K562 (cell line): ENCODE data around the gene ZNF622. TPM values are rescaled to one million over a fixed set of nuclear protein-coding genes. Genes with fewer than 3 reads are reported as not detected.

Source experiments
- FOXJ2 ChIP-seq: fragments of 200-800 bp; sonication (Bioruptor generic); IDR thresholded peaks from 2 replicates; pipeline ENCODE4 v1.6.1; 2016; ENCODE audit warnings: missing genetic modification characterization, missing compliant biosample characterization
- ILK ChIP-seq: fragments of 450-650 bp; IDR thresholded peaks from 2 replicates; pipeline ENCODE4 v1.6.1; 2016; ENCODE audit warnings: missing genetic modification characterization, low read depth, mild to moderate bottlenecking, missing compliant biosample characterization, moderate library complexity, borderline replicate concordance
- IRF9 ChIP-seq: fragments of 450-650 bp; IDR thresholded peaks from 2 replicates; pipeline ENCODE4 v1.6.1; 2016; ENCODE audit warnings: missing biosample characterization, missing genetic modification characterization
- KDM4B ChIP-seq, 2 experiments: fragments of 450-650 bp in 1 of 2; sonication (generic) in 1 of 2; IDR thresholded peaks; 2 replicates each; pipeline ENCODE4 v1.6.1; 2016 to 2017; ENCODE audit warnings: borderline replicate concordance in 2 of 2, antibody characterized with exemption in 1 of 2, low read depth in 1 of 2, mild to moderate bottlenecking in 1 of 2
- NCOA2 ChIP-seq, 2 experiments: fragments of 450-650 bp; IDR thresholded peaks; 2 replicates each; pipeline ENCODE4 v1.6.1; 2018; ENCODE audit warnings: mild to moderate bottlenecking in 2 of 2, moderate library complexity in 1 of 2; ENCODE audit not compliant: partially characterized antibody in 2 of 2
- NR2F6 ChIP-seq: fragments of 450-650 bp; formaldehyde crosslinking; IDR thresholded peaks from 2 replicates; pipeline ENCODE4 v1.4.0; 2020; ENCODE audit warnings: mild to moderate bottlenecking
- NR4A1 ChIP-seq, 2 experiments: fragments of 250-450 bp in 1 of 2; fragments of 450-650 bp in 1 of 2; sonication (Bioruptor Pico) in 1 of 2; IDR thresholded peaks; 2 replicates each; pipeline versions ENCODE4 v1.4.0 to v1.6.1; 2016 to 2020; ENCODE audit warnings: mild to moderate bottlenecking in 2 of 2, missing compliant biosample characterization in 1 of 2, missing genetic modification characterization in 1 of 2, moderate library complexity in 1 of 2
- POLR2G ChIP-seq: fragments of 200-400 bp; formaldehyde crosslinking; IDR thresholded peaks from 2 replicates; pipeline ENCODE4 v1.6.1; 2017; ENCODE audit warnings: low read depth, mild to moderate bottlenecking, antibody characterized with exemption, low read length, moderate library complexity
- PTTG1 ChIP-seq: fragments of 450-650 bp; IDR thresholded peaks from 2 replicates; pipeline ENCODE4 v1.6.1; 2016; ENCODE audit warnings: low read depth, mild to moderate bottlenecking, missing genetic modification characterization, missing compliant biosample characterization
- SRSF9 ChIP-seq: fragments of 200-400 bp; formaldehyde crosslinking; IDR thresholded peaks from 2 replicates; pipeline ENCODE4 v1.6.1; 2017; ENCODE audit warnings: low read depth, low read length, borderline replicate concordance
- TSHZ1 ChIP-seq: fragments of 250-450 bp; sonication (Bioruptor Pico); IDR thresholded peaks from 2 replicates; pipeline ENCODE4 v1.4.0; 2020; ENCODE audit warnings: mild to moderate bottlenecking, moderate library complexity
- ZBTB5 ChIP-seq: fragments of 450-650 bp; IDR thresholded peaks from 2 replicates; pipeline ENCODE4 v1.6.1; 2017; ENCODE audit warnings: antibody characterized with exemption
- ZFX ChIP-seq: sonication (generic); formaldehyde crosslinking; IDR thresholded peaks from 2 replicates; pipeline ENCODE4 v1.8.0; 2022; ENCODE audit warnings: mild to moderate bottlenecking, missing genetic modification reagents, moderate library complexity
- ZNF592 ChIP-seq: fragments of 450-650 bp; IDR thresholded peaks from 2 replicates; pipeline ENCODE4 v1.6.1; 2017; ENCODE audit warnings: antibody characterized with exemption, mild to moderate bottlenecking
- polyA plus RNA-seq, 8 experiments: library from polyadenylated mRNA; depleted of rRNA in 4 of 8; stranded (reverse) in 5 of 8; unstranded in 3 of 8; fragments of >200 nt; fragmentation: Nextera tagmentation in 2 of 8; fragmentation: Illumina TruSeq in 1 of 8; extraction: Ambion mirVana in 2 of 8; extraction: Trizol in 1 of 8; gene quantifications; 2 replicates each; pipeline versions ENCODE4 v1.2.1 to v1.2.3, GENCODE V29; 2011 to 2014; ENCODE audit warnings: inconsistent platforms in 1 of 8, missing spikeins in 1 of 8
- total RNA-seq, 7 experiments: library from RNA; depleted of rRNA in 6 of 7; stranded (reverse); fragments of >200 nt in 6 of 7; fragmentation: Illumina TruSeq in 2 of 7; extraction: Trizol in 2 of 7; gene quantifications; 2 replicates each; pipeline versions ENCODE4 v1.2.1 to v1.2.3, GENCODE V29; 2011 to 2021; ENCODE audit warnings: low replicate concordance in 1 of 7

ZNF622 gene
- total and polyA plus RNA-seq, 9 of the 15 experiments (the other 6 are each of a cell fraction or from before 2014, with no cell fraction given), result 9.6 to 51.5 (median 32.3) TPM

GRCh38 chr5:16417398-16418074 lies 48.1 kb downstream of the ZNF622 start (continued):
- TF ChIP-seq IRF9 (tag) (no peak), POLR2G (no peak), TSHZ1 (no peak), NR2F6 (CRISPR knock-in tag) (no peak), PTTG1 (tag) (peak; percentile 65), ILK (tag) (no peak), ZFX (no peak), NR4A1 (CRISPR knock-in tag; IDR thresholded peaks at IDR 0.05) (no peak), NR4A1 (tag; IDR thresholded peaks at IDR 0.05) (peak; percentile 87), ZNF592 (peak; percentile 32; the same call in 1 of the 2 replicates), KDM4B (IDR thresholded peaks at IDR 0.05; ENCODE audit: borderline replicate concordance in 2 of 2, low read depth in 1 of 2) (no peak), SRSF9 (no peak), NCOA2 (IDR thresholded peaks at IDR 0.05; ENCODE audit: partially characterized antibody in 2 of 2) (no peak), FOXJ2 (tag) (no peak), ZBTB5 (no peak)
